Small intestine (tissue), 7 donors: ENCODE data around the gene SDF2L1. TPM values are rescaled to one million over a fixed set of nuclear protein-coding genes. Genes with fewer than 3 reads are reported as not detected.
A peak's percentile ranks its signal among the peaks of the same experiment; 100 is the strongest.

Source experiments
- DNase-seq, 2 donors: peaks; one replicate each; pipeline versions ENCODE4 v3.0.0 to v3.0.0-alpha.2; 2013
- FAIRE-seq: peaks from 2 replicates; lab custom pipeline; 2012; peaks lifted over from hg19 to GRCh38; lab: Jason Lieb, UNC
- H3K27ac ChIP-seq, 3 donors: one replicate each; pipeline ENCODE4 v1.5.1; 2013; ENCODE audit warnings: low read length in 2 of 3, mild to moderate bottlenecking in 2 of 3, control low read depth in 1 of 3, inconsistent platforms in 1 of 3, low read depth in 1 of 3, moderate library complexity in 1 of 3
- H3K27me3 ChIP-seq, 3 donors: one replicate each; pipeline ENCODE4 v1.6.1; 2013; ENCODE audit warnings: low read length in 3 of 3, inconsistent platforms in 1 of 3; ENCODE audit not compliant: control insufficient read depth in 3 of 3, insufficient read depth in 3 of 3
- H3K36me3 ChIP-seq, 3 donors: one replicate each; pipeline ENCODE4 v1.6.1; 2013; ENCODE audit warnings: low read length in 3 of 3, inconsistent platforms in 1 of 3, low read depth in 1 of 3, mild to moderate bottlenecking in 1 of 3, moderate library complexity in 1 of 3; ENCODE audit not compliant: control insufficient read depth in 3 of 3, insufficient read depth in 2 of 3
- H3K4me1 ChIP-seq, 3 donors: one replicate each; pipeline ENCODE4 v1.6.1; 2013; ENCODE audit warnings: low read length in 2 of 3, inconsistent platforms in 1 of 3, low read depth in 1 of 3, mild to moderate bottlenecking in 1 of 3, moderate library complexity in 1 of 3; ENCODE audit not compliant: control insufficient read depth in 3 of 3, insufficient read depth in 2 of 3
- H3K4me3 ChIP-seq, 3 donors: one replicate each; pipeline ENCODE4 v1.5.1; 2013; ENCODE audit warnings: low read length in 3 of 3, control low read depth in 1 of 3, inconsistent platforms in 1 of 3, low read depth in 1 of 3, mild to moderate bottlenecking in 1 of 3, moderate library complexity in 1 of 3
- H3K9me3 ChIP-seq, 2 donors: one replicate each; pipeline ENCODE4 v1.6.1; 2013; ENCODE audit warnings: low read depth in 1 of 2, low read length in 1 of 2; ENCODE audit not compliant: control insufficient read depth in 2 of 2, insufficient read depth in 1 of 2
- WGBS, 3 donors: extraction: QIAGEN DNeasy Blood & Tissue Kit; methylation state at CpG; one replicate each; pipeline ENCODE4 v1.1.7; 2013; 5-methylcytosine and 5-hydroxymethylcytosine counted together
- polyA plus RNA-seq, 4 donors: library from polyadenylated mRNA; stranded (reverse) in 3 of 4; unstranded in 1 of 4; fragments of 200-250 nt in 3 of 4; fragments of 120-200 nt in 1 of 4; gene quantifications; one replicate each; pipeline versions ENCODE4 v1.2.1 to v1.2.3, GENCODE V29; 2013
- donor health status: healthy with polysubstance abuse.
- donor health status: control.
- donor health status: control.
- donor health status: Bipolar disorder and iron deficiency.
- donor health status: healthy.

Gene SDF2L1
- polyA plus RNA-seq, 4 donors, result 25.9 to 125 (median 49.8) TPM

DNA sequence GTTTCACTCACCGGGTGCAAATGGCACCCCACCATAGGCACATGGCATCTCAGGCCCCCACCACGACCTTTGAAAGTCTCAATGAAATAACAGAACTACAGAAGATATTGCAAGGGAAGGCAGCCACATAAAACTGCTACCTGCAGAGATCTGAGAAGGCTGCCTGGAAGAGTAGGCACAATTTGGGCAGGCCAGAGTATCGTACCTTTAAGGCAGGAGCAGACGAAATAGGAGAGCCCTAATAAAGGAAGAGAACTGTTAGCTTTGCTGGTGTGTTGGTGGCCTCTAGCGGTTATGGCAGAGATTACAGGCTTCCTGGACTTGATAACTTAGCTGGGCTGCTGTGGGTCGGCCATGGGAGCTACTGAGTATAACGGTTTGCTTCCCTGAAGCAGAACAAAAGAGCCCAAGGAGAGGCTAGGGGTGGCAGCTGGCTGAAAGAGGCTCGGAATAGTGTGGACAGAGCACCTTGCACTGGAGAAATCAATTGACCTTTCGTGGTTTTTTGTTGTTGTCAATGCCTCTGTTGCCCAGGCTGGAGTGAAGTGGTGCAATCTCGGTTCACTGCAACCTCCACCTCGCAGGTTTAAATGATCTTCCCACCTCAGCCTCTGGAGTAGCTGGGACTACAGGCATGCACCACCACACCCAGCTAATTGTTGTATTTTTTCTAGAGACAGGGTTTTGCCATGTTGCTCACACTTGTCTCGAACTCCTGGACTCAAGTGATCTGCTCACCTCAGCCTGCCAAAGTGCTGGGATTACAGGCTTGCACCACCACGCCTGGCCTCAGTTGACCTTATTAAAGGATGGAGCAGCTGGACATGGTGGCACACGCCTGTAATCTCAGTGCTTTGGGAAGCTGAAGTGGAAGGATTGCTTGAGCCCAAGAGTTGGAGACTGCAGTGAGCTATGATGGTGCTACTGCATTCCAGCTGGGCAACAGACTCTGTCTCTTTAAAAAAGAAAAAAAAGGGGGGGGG lies 4.8 kb downstream of the SDF2L1 start:
- FAIRE-seq (no peak), DNase-seq (peak; percentile 84 to 85)
- Histone ChIP-seq H3K27me3 (no peaks in the 10 kb centered on the region), H3K4me1 (peaks cover 0 to 17% (median 0%) of the 10 kb centered on the region in 3 donors), H3K27ac (no peak overlapping the region), H3K9me3 (no peaks in the 10 kb centered on the region), H3K36me3 (peaks cover 0 to 60% (median 0%) of the 10 kb centered on the region in 3 donors), H3K4me3 (no peak overlapping the region)
- WGBS, 3 donors, result 46 to 52% (median 49%) methylated on average over 14 of the region's 14 CpGs

DNA sequence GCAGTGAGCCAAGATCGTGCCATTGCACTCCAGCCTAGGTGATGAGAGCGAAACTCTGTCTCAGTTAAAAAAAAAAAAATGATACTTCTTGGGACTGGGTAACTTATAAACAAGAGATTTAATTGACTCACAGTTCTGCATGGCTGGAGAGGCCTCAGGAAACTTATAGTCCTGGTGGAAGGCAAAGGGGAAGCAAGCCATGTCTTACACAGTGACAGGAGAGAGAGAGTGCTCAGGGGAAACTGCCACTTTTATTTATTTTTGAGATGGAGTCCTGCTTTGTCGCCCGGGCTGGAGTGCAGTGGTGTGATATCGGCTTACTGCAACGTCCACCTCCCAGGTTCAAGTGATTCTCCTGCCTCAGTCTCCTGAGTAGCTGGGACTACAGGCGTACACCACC lies 8.2 kb downstream of the SDF2L1 start:
- FAIRE-seq, result no peak
- peaks cover 0 to 54% (median 0%) of the 10 kb centered on the region in 3 donors for H3K36me3 ChIP-seq

DNA sequence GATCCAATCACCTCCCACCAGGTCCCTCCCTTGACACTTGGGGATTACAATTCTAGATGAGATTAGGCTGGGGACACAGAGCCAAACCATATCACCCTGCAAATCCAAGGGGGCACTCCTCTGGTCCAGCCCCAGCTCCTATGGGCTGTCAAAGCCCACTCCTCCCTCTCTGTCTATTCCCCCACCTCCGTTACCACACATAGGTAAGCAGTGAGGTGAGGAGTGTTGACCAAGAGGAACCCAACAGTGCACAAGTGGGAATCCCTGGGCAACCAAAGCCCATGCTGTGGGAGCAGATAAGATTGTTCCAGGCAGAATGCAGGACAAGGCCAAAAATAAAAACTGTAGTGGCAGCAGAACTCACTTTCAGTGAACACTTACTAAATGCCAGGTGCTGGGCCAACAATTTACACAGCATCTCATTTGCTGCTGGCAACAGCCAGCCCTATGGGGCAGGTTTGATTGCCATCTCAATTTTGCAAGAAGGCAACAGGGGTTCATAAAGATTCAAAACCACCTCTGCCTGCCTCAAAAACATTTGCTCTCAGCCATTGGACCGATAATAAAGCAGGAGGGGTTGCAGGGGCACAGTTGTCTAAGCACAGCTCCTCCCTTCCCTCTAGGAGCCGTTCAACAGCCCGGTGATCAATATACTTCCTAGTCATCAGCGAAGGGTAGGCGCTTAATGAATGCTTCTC lies 8.9 kb downstream of the SDF2L1 start:
- Histone ChIP-seq H3K36me3 (peaks cover 0 to 49% (median 0%) of the 10 kb centered on the region in 3 donors), H3K4me3 (peak overlapping the region in 2 of 3 donors; percentile 49 to 62), H3K4me1 (peaks cover 0 to 24% (median 6%) of the 10 kb centered on the region in 3 donors), H3K9me3 (no peaks in the 10 kb centered on the region), H3K27ac (peak overlapping the region in 1 of 3 donors; percentile 8), H3K27me3 (no peaks in the 10 kb centered on the region)
- DNase-seq (no peak), FAIRE-seq (no peak)
- WGBS, 3 donors, result 7 to 17% (median 16%) methylated on average over 6 of the region's 6 CpGs

More for the DNA sequence above, 8.2 kb downstream of the SDF2L1 start:
- Histone ChIP-seq H3K4me3 (no peak overlapping the region), H3K27me3 (no peaks in the 10 kb centered on the region), H3K4me1 (peaks cover 0 to 24% (median 6%) of the 10 kb centered on the region in 3 donors), H3K27ac (no peak overlapping the region), H3K9me3 (no peaks in the 10 kb centered on the region)
- 92 to 96% (median 95%) methylated on average over 7 of the region's 7 CpGs for WGBS, 3 donors
- no peak for DNase-seq

DNA sequence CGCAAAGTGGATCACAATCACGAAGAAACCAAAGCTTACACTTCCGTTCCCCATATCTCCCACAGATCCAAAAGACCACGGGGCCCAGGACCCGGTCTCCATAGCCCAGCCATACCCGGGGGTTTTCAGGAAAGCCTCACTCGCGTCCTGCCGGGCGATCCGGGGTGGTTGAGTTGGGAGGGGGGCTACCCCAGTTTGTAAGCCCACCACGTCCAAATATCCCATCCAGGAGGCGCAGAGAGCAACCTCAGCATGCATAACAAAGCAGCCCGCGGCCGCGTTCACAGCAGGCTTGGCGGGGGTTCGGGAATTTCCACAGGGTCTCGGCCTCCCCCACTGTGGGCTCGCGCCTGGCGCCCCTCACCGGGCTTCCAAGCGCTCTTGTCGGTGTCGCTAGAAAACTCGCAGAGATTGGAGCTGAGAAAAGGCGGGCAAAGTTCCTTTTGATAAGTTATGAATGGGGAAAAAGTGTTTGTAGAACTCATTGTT lies 9.5 kb downstream of the SDF2L1 start:
- H3K9me3 ChIP-seq, result no peaks in the 10 kb centered on the region
- H3K27ac ChIP-seq, result peak overlapping the region in 2 of 3 donors; percentile 3 to 8
- FAIRE-seq (no peak), DNase-seq (no peak)
- H3K4me3 ChIP-seq, result peak overlapping the region in 2 of 3 donors; percentile 49 to 62
- no peaks in the 10 kb centered on the region for H3K27me3 ChIP-seq
- peaks cover 0 to 43% (median 0%) of the 10 kb centered on the region in 3 donors for H3K36me3 ChIP-seq
- H3K4me1 ChIP-seq, result peaks cover 0 to 24% (median 6%) of the 10 kb centered on the region in 3 donors
- WGBS, 3 donors, result 1% methylated on average over 29 of the region's 29 CpGs

DNA sequence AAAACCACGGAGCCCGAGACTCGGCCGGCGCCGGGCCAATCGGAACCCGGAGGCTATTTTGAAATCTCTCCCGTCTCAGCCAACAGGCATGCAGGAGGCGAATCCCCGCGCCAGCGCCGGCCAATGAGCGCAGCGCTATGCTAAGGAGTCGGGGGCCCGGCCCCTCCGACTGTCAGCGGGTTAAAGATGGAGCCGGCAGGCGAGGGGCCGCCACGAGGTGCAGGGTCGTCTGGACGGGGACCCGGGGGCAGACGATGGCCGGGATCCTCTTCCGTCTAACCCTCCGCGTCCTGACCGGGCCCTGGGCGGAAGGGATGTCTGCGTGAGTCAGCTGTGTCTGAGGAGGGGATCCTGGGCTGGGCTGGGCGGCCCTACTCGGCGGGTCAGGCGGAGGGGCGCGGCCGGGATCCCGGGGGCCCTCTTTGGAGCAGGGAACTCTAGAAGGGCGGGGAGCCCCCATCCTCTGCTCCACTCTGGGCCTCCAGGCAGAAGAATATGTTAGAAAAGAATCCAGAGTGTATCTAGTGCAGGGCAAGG lies 10.0 kb downstream of the SDF2L1 start:
- no peaks in the 10 kb centered on the region for H3K27me3 ChIP-seq
- H3K27ac ChIP-seq, result peak overlapping the region in 1 of 3 donors; percentile 3
- H3K9me3 ChIP-seq, result no peaks in the 10 kb centered on the region
- FAIRE-seq (no peak), DNase-seq (peak; percentile 87 to 93)
- H3K4me3 ChIP-seq, result peak overlapping the region; percentile 38 to 62 (median 51)
- peaks cover 0 to 24% (median 6%) of the 10 kb centered on the region in 3 donors for H3K4me1 ChIP-seq
- 0 to 1% (median 0%) methylated on average over 39 to 44 of the region's 44 CpGs for WGBS, 3 donors
- H3K36me3 ChIP-seq, result peaks cover 0 to 38% (median 0%) of the 10 kb centered on the region in 3 donors

DNA sequence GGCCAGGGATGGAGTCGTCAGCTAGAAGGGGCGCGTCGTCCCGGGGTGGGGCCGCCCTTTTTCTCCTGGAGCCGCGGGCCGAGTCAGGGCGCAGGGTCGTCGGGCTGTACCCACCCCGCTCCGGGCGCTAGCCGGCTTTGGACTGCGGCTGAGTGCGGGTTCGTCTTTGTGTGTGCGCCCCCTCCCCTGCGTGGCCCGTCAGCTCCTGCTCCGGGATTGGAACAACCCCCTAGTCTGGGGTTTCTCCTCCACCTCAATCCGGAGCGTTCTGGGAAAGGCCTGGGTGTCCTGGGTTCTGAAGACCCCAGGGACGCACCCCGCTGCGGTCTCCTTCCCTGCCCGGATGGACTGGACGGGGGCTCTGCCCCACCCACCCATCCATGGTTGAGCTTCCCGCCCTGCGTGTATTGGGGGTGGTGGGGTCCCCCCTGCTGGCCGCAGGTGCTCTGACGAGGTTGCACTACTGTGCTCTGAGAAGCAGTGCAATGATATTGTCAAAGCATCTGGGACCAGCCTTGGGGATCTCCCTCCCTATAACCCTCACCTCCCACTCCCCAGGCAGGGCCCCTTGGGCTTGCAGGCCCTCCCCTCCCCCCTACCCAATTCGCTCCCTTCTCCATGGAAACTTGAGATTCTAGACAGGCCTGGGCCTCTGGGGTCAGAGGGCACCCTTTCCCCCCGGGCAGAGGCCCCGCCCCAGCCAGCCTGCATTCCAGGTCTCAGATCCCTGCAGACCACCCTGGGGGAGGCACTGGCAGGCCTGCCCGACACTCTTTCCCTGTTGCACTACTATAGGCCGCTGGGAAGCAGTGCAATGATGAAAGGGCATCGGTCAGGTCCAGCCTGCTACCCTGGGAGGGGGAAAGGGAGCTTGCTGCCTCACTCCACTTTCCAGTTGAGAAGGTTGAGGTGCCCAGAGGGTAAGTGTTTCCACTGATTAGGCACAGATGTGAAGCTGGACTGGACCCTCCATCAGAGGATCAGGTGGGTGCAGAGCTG lies 10.7 kb downstream of the SDF2L1 start:
- H3K27me3 ChIP-seq, result no peaks in the 10 kb centered on the region
- H3K4me1 ChIP-seq, result peaks cover 0 to 24% (median 6%) of the 10 kb centered on the region in 3 donors
- peaks cover 0 to 34% (median 0%) of the 10 kb centered on the region in 3 donors for H3K36me3 ChIP-seq
- no peaks in the 10 kb centered on the region for H3K9me3 ChIP-seq
- no peak for FAIRE-seq
- 20 to 35% (median 29%) methylated on average over 29 to 40 of the region's 40 CpGs for WGBS, 3 donors
- H3K4me3 ChIP-seq, result peak overlapping the region; percentile 38 to 62 (median 51)
- no peak overlapping the region for H3K27ac ChIP-seq
- no peak for DNase-seq

DNA sequence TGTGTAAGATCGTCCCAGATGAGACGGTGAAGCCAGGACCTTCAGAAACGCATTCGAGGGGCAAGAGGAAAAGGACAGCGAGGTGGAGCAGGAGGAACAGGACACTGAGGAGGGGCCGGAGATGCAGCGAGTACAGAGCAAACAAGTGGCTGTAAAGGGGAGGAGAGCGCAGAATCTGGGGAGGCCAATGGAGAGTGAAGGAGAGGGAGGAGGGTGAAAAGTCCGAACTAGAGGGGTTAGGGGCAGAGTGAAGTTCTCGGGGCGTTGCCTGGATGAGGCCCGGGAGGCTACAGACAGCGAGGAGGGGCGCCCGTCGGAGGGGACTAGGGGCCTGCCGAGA lies 14.9 kb downstream of the SDF2L1 start:
- FAIRE-seq (no peak), DNase-seq (no peak)
- peaks cover 0 to 19% (median 6%) of the 10 kb centered on the region in 3 donors for H3K4me1 ChIP-seq
- no peak overlapping the region for H3K27ac ChIP-seq
- peaks cover 0 to 14% (median 0%) of the 10 kb centered on the region in 3 donors for H3K36me3 ChIP-seq
- H3K27me3 ChIP-seq, result no peaks in the 10 kb centered on the region
- WGBS, 3 donors, result 30 to 41% (median 33%) methylated on average over 17 of the region's 17 CpGs
- no peaks in the 10 kb centered on the region for H3K9me3 ChIP-seq
- H3K4me3 ChIP-seq, result peak overlapping the region in 2 of 3 donors; percentile 42 to 57
